ENCODE results near the gene CTU2.

- TF ChIP-seq CTCF (IDR thresholded peaks at IDR 0.05) (no peak), POLR2A (IDR thresholded peaks at IDR 0.05) (no peak), POLR2AphosphoS5 (IDR thresholded peaks at IDR 0.05) (no peak)
Measured at GRCh38 chr16:88725609-88726407, 19.5 kb downstream of the CTU2 start.
